Activated naive CD4-positive, alpha-beta T cell treated with anti-CD3 and anti-CD28 coated beads, Interleukin-2, amount 10 ng/mL, durations not matched to agents 7 days and 5 days (primary cell): ENCODE data around the gene SLC38A5.
A peak's percentile ranks its signal among the peaks of the same experiment; 100 is the strongest.

Experiments
- CTCF ChIA-PET: fragments of 350-600 bp; sonication (Branson Sonifier 250); formaldehyde crosslinking; loops from one replicate; lab custom pipeline; 2021; ENCODE audit warnings: antibody characterized with exemption; lab: Charles Lee
- DNase-seq: peaks from one replicate; pipeline ENCODE4 v3.0.0-alpha.2; 2020
- H3K27ac Mint-ChIP-seq: one replicate; pipeline ENCODE4 v1.8.0; 2021; ENCODE audit warnings: mild to moderate bottlenecking, moderate library complexity, mixed read lengths
- H3K27me3 Mint-ChIP-seq: one replicate; pipeline ENCODE4 v1.8.0; 2021; ENCODE audit warnings: mild to moderate bottlenecking, mixed read lengths
- H3K36me3 Mint-ChIP-seq: one replicate; pipeline ENCODE4 v1.8.0; 2021; ENCODE audit warnings: mixed read lengths
- H3K4me1 Mint-ChIP-seq: one replicate; pipeline ENCODE4 v1.8.0; 2021; ENCODE audit warnings: mixed read lengths
- H3K4me3 Mint-ChIP-seq: one replicate; pipeline ENCODE4 v1.8.0; 2021; ENCODE audit warnings: mild to moderate bottlenecking, moderate library complexity, mixed read lengths
- H3K9me3 Mint-ChIP-seq: one replicate; pipeline ENCODE4 v1.8.0; 2021; ENCODE audit warnings: mixed read lengths

SLC38A5 gene

DNA sequence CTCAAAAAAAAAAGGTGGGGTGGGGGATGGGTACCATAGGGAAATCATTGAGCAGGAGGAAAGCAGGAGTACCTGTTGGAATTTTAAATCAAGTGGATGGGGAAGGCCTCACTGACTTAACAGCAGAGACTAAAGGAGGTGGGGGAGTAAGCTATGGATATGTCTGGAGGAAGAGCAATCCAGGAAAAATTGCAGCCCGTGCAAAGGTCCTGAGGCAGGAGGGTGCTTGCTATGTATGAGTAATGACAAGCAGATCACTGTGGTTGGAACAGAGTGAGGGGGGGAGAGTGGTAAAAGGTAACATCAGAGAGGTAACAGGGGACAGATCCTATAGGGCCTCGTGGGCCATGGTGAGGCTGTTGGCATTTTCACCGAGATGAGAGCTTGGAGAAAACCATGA is 10.1 kb upstream of the SLC38A5 start:
- H3K27ac Mint-ChIP-seq = no peak overlapping the region
- H3K4me1 Mint-ChIP-seq = peaks cover 32% of the 10 kb centered on the region
- no peaks in the 10 kb centered on the region for H3K27me3 Mint-ChIP-seq
- no peak overlapping the region for H3K4me3 Mint-ChIP-seq
- H3K36me3 Mint-ChIP-seq = peaks cover 45% of the 10 kb centered on the region
- no peaks in the 10 kb centered on the region for H3K9me3 Mint-ChIP-seq
- CTCF ChIA-PET = interaction anchor here (1.2 kb wide), 1 partner anchor 14 kb away, joined by 3 read pairs; no protein-coding TSS in a partner anchor
- no peak for DNase-seq

GRCh38 chrX:48478806-48479205 is 8.7 kb upstream of the SLC38A5 start:
- Mint-ChIP-seq H3K4me3 (no peak overlapping the region), H3K27me3 (no peaks in the 10 kb centered on the region), H3K36me3 (peaks cover 45% of the 10 kb centered on the region), H3K27ac (no peak overlapping the region), H3K9me3 (no peaks in the 10 kb centered on the region), H3K4me1 (peaks cover 43% of the 10 kb centered on the region)
- no peak for DNase-seq
- CTCF ChIA-PET = no interaction called here

DNA sequence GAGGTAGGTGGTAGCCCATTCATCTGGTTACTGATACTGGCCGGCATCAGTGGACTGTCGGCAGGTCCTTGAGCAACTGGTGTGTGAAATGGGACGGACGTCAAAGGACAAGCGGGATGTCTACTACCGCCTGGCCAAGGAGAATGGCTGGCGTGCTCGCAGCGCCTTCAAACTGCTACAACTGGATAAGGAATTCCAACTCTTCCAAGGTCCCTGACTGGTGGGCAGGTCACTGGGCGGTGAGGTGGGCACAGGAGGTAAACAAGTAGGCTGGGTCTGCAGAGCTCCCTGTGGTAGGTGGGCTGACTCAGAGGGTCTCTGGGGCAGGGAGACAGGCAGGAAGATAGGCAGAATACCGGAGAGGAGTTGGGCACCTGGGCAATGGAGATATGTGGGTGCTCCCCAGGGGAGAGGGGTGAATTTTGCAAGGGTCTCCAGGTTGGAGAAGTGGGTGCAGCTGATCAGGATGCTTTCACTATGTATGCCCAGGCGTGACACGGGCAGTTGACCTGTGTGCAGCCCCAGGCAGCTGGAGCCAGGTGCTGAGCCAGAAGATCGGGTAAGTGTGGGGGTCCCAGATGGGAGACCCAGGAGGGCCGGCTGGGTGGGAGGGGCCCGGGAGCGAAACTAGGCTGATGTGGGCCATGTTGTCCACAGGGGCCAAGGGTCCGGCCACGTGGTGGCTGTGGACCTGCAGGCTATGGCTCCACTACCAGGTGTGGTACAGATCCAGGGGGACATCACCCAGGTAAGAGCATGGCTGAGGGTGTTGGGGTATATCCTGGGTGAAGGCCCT is 8.1 kb upstream of the SLC38A5 start:
- peaks cover 40% of the 10 kb centered on the region for H3K36me3 Mint-ChIP-seq
- H3K9me3 Mint-ChIP-seq = no peaks in the 10 kb centered on the region
- CTCF ChIA-PET = no interaction called here
- peak overlapping the region; percentile 94 for H3K4me3 Mint-ChIP-seq
- no peak for DNase-seq
- H3K4me1 Mint-ChIP-seq = peaks cover 43% of the 10 kb centered on the region
- H3K27ac Mint-ChIP-seq = no peak overlapping the region
- no peaks in the 10 kb centered on the region for H3K27me3 Mint-ChIP-seq

GRCh38 chrX:48476919-48477318 is 6.9 kb upstream of the SLC38A5 start:
- H3K9me3 Mint-ChIP-seq = no peaks in the 10 kb centered on the region
- peaks cover 43% of the 10 kb centered on the region for H3K4me1 Mint-ChIP-seq

GRCh38 chrX:48475774-48476577 is 5.9 kb upstream of the SLC38A5 start, which contains the start of gene FTSJ1:
Gene FTSJ1, plus strand, starts transcription at chrX:48476199. Its CDS starts 1,849 bp downstream, at chrX:48478048.
- peaks cover 45% of the 10 kb centered on the region for H3K4me1 Mint-ChIP-seq
- peak within 1 kb of the TSS; percentile 97 for H3K27ac Mint-ChIP-seq
- CTCF ChIA-PET = no interaction called here

More at GRCh38 chrX:48476919-48477318, 6.9 kb upstream of the SLC38A5 start:
- Mint-ChIP-seq H3K36me3 (peaks cover 32% of the 10 kb centered on the region), H3K27me3 (no peaks in the 10 kb centered on the region), H3K27ac (peak overlapping the region; percentile 97), H3K4me3 (peak overlapping the region; percentile 94)
- CTCF ChIA-PET = no interaction called here
- no peak for DNase-seq

GRCh38 chrX:48475296-48475695 is 5.2 kb upstream of the SLC38A5 start:
- CTCF ChIA-PET = interaction anchor here (1.1 to 1.3 kb wide), 2 partner anchors 19 to 64 kb away, joined by 4 to 9 read pairs; partner anchors contain the start of gene TBC1D25
- H3K9me3 Mint-ChIP-seq = no peaks in the 10 kb centered on the region
- H3K27ac Mint-ChIP-seq = peak overlapping the region; percentile 97
- peaks cover 25% of the 10 kb centered on the region for H3K36me3 Mint-ChIP-seq
- H3K27me3 Mint-ChIP-seq = no peaks in the 10 kb centered on the region
- peak overlapping the region; percentile 94 for H3K4me3 Mint-ChIP-seq
- no peak for DNase-seq
- H3K4me1 Mint-ChIP-seq = peaks cover 45% of the 10 kb centered on the region

More at GRCh38 chrX:48475774-48476577, 5.9 kb upstream of the SLC38A5 start, which contains the start of gene FTSJ1:
- Mint-ChIP-seq H3K4me3 (peak within 1 kb of the TSS; percentile 94), H3K27me3 (no peaks in the 10 kb centered on the region), H3K9me3 (no peaks in the 10 kb centered on the region), H3K36me3 (peaks cover 30% of the 10 kb centered on the region)
- peak; percentile 94 for DNase-seq

GRCh38 chrX:48474581-48474980 is 4.5 kb upstream of the SLC38A5 start:
- H3K4me3 Mint-ChIP-seq = peak overlapping the region; percentile 94
- peaks cover 49% of the 10 kb centered on the region for H3K4me1 Mint-ChIP-seq
- no peaks in the 10 kb centered on the region for H3K9me3 Mint-ChIP-seq
- DNase-seq = no peak
- CTCF ChIA-PET = interaction anchor here (0.6 to 1.4 kb wide), 7 partner anchors 18 to 392 kb away, joined by 3 to 9 read pairs (median 4); partner anchors contain the start of genes RBM3 and TBC1D25
- no peaks in the 10 kb centered on the region for H3K27me3 Mint-ChIP-seq
- H3K27ac Mint-ChIP-seq = peak overlapping the region; percentile 97
- H3K36me3 Mint-ChIP-seq = peaks cover 23% of the 10 kb centered on the region

DNA sequence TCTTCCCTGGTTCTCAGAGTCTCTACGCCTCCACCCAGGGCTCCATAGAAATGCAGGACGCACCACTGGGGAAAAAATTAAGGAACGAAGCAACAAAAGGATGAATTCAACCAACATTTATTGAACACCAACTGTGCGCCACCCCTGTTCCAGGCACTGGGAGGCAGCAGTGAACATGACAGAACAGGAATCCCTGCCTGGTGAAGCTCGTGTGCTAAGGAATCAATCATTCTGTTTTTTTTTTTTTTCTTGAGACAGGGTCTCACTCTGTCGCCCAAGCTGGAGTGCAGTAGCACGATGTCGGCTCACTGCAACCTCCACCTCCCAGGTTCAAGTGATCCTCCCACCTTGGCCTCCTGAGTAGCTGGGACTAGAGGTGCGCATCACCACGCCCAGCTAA is 4.1 kb upstream of the SLC38A5 start:
- CTCF ChIA-PET = interaction anchor here (0.6 to 1.4 kb wide), 8 partner anchors 19 to 391 kb away, joined by 3 to 9 read pairs (median 4); partner anchors contain the start of genes RBM3 and TBC1D25
- Mint-ChIP-seq H3K27ac (no peak overlapping the region), H3K36me3 (peaks cover 21% of the 10 kb centered on the region), H3K27me3 (no peaks in the 10 kb centered on the region), H3K4me1 (peaks cover 51% of the 10 kb centered on the region), H3K4me3 (no peak overlapping the region), H3K9me3 (no peaks in the 10 kb centered on the region)
- DNase-seq = peak; percentile 62

- CTCF ChIA-PET = interaction anchor here (0.6 to 1.4 kb wide), 4 partner anchors 19 to 102 kb away, joined by 3 to 5 read pairs (median 4); partner anchors contain the start of gene RBM3
- H3K9me3 Mint-ChIP-seq = no peaks in the 10 kb centered on the region
- H3K27me3 Mint-ChIP-seq = no peaks in the 10 kb centered on the region
- peaks cover 21% of the 10 kb centered on the region for H3K36me3 Mint-ChIP-seq
- no peak overlapping the region for H3K4me3 Mint-ChIP-seq
- no peak overlapping the region for H3K27ac Mint-ChIP-seq
- DNase-seq = no peak
- H3K4me1 Mint-ChIP-seq = peaks cover 49% of the 10 kb centered on the region
Observed at GRCh38 chrX:48473704-48473990, 3.6 kb upstream of the SLC38A5 start.

DNA sequence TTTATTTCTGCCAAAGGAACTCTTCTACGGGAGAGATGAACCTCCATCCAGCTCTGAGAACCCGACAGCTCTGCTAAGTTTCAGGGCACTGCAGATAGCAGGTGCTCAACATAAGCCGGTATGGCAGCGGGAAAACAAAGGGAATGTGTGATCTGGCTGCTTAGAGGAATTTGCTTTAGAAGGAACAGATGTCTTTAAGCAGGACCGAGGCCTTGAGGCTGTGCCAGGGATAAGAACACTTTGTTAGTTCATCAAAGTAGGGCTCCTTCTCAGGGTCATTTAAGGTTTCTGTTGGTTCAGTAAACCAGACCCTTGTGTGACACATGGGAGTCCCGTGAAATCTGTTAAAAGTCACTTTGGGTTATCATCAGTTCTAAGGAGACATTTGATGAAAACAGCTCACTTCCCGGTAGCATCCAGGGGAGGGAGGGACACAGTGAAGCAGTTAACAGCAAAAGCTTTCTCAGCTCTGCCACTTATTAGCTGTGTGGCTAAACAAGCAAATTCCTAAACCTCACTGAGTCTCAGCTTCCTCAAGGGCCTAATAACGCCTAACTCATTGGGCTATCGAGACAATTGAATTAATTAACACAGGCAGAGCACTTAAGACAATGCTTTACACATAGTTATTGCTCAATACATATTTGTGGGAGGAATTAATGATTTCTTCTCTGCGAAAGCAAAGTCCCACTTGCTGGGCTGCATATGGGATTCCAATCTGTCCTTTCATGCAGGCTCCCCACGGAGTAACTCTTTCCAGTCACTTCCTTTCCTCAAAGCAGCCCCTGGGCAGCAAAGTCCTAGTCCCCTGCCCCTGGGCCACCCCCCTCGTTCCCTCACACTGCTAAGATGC is 3.0 kb upstream of the SLC38A5 start:
- Mint-ChIP-seq H3K4me1 (peaks cover 44% of the 10 kb centered on the region), H3K27me3 (no peaks in the 10 kb centered on the region), H3K27ac (no peak overlapping the region), H3K4me3 (no peak overlapping the region), H3K9me3 (no peaks in the 10 kb centered on the region), H3K36me3 (peaks cover 16% of the 10 kb centered on the region)
- CTCF ChIA-PET = interaction anchor here (0.6 to 1.4 kb wide), 3 partner anchors 20 to 103 kb away, joined by 3 to 5 read pairs (median 4); no protein-coding TSS in a partner anchor
- DNase-seq = no peak

DNA sequence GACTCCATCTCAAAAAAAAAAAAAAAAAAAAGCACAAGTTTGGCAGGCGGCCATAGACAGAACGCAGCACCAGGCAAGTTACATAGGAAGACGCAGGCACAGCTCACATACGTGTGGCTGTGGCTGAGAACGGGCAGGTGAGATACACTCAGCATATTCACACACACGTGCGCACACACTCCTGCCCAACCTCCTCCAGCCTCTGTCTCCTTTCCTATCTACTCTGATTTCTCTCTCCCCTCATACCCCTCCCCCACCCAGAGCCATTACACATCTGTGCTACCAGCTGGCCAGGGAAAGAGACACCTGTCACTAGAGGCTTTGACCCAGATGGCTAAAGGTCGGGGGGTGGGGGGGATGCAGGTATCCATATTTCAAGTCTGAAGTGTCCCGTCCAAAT is 2.2 kb upstream of the SLC38A5 start:
- no peak overlapping the region for H3K27ac Mint-ChIP-seq
- H3K36me3 Mint-ChIP-seq = peaks cover 11% of the 10 kb centered on the region
- no peaks in the 10 kb centered on the region for H3K9me3 Mint-ChIP-seq
- H3K4me3 Mint-ChIP-seq = no peak overlapping the region
- CTCF ChIA-PET = no interaction called here
- H3K27me3 Mint-ChIP-seq = no peaks in the 10 kb centered on the region
- no peak for DNase-seq
- peaks cover 44% of the 10 kb centered on the region for H3K4me1 Mint-ChIP-seq

- no peak for DNase-seq
- CTCF ChIA-PET = no interaction called here
- H3K36me3 Mint-ChIP-seq = peaks cover 12% of the 10 kb centered on the region
- no peaks in the 10 kb centered on the region for H3K27me3 Mint-ChIP-seq
- H3K27ac Mint-ChIP-seq = no peak overlapping the region
- no peaks in the 10 kb centered on the region for H3K9me3 Mint-ChIP-seq
- no peak overlapping the region for H3K4me3 Mint-ChIP-seq
- H3K4me1 Mint-ChIP-seq = peaks cover 44% of the 10 kb centered on the region
Observed at GRCh38 chrX:48471504-48471903, 1.4 kb upstream of the SLC38A5 start.

- no peak for DNase-seq
- Mint-ChIP-seq H3K27me3 (no peaks in the 10 kb centered on the region), H3K36me3 (peaks cover 16% of the 10 kb centered on the region), H3K4me3 (no peak overlapping the region), H3K4me1 (peaks cover 44% of the 10 kb centered on the region), H3K27ac (peak overlapping the region; percentile 73), H3K9me3 (no peaks in the 10 kb centered on the region)
- CTCF ChIA-PET = no interaction called here
Observed at GRCh38 chrX:48470833-48471118, 716 bp upstream of the SLC38A5 start.
